ENCODE data around the gene NLRP12.
"Not testable (repeated sequence)": the region's sequence is repeated elsewhere in the genome, so short reads cannot be mapped to it uniquely, and the experiment has no call there.

Gene NLRP12, protein sequence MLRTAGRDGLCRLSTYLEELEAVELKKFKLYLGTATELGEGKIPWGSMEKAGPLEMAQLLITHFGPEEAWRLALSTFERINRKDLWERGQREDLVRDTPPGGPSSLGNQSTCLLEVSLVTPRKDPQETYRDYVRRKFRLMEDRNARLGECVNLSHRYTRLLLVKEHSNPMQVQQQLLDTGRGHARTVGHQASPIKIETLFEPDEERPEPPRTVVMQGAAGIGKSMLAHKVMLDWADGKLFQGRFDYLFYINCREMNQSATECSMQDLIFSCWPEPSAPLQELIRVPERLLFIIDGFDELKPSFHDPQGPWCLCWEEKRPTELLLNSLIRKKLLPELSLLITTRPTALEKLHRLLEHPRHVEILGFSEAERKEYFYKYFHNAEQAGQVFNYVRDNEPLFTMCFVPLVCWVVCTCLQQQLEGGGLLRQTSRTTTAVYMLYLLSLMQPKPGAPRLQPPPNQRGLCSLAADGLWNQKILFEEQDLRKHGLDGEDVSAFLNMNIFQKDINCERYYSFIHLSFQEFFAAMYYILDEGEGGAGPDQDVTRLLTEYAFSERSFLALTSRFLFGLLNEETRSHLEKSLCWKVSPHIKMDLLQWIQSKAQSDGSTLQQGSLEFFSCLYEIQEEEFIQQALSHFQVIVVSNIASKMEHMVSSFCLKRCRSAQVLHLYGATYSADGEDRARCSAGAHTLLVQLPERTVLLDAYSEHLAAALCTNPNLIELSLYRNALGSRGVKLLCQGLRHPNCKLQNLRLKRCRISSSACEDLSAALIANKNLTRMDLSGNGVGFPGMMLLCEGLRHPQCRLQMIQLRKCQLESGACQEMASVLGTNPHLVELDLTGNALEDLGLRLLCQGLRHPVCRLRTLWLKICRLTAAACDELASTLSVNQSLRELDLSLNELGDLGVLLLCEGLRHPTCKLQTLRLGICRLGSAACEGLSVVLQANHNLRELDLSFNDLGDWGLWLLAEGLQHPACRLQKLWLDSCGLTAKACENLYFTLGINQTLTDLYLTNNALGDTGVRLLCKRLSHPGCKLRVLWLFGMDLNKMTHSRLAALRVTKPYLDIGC

DNA sequence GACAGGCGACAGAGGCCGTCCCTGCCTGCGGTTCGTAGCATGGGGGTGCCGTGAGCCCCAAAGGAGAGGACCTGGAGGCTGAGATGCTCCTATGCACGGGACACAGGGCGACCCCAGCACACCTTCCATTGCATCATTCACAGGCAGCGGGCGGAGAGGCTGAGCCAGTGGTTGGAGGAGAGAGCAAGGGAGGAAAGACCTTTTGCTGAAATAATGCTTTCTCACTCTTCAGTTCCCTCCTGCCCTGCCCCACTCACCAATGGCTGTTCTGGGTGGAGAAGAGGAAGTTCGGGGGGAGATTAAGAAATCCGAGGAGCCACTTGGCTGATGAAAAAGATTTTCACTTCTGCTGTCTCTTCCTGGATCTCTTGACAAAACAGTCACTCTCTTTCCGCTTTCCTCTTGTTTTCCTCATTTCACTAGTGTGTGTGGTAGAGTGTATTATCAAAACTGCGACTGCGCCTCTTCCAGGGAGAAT is at the start of gene NLRP12:
TSS of gene NLRP12 (minus strand) at position 181 of the 478 bp plus-strand sequence. CDS start at position 41, 140 bp downstream.
- DNase-seq (ENCODE audit: low read depth in 1 of 2, low spot score in 1 of 2), result no peak

- no peak for DNase-seq (ENCODE audit: low read depth in 1 of 2, low spot score in 1 of 2)
Measured at GRCh38 chr19:53872762-53873161, 48.6 kb upstream of the NLRP12 start.

- DNase-seq (ENCODE audit: low read depth in 1 of 2, low spot score in 1 of 2), result no peak
Measured at GRCh38 chr19:53871454-53871853, 47.3 kb upstream of the NLRP12 start.

DNA sequence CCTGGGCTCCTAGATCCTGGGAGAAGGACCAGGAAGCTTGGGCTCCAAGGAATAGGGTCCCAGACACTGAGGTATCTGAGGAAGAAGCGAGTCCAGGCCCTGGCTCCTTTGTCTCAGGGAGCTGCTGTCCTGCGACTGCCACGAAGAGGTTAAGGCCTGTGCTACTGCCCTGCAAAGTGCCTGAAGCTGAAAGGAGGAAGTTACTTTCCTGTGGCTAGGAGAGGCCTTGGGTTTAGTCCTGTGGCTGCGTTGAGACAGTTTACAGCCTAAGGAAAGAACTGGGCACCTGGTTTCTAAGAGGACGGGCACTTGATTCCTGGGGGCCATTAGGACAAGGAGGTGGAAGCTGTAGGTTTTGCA is 46.4 kb upstream of the NLRP12 start:
- no peak for DNase-seq (ENCODE audit: low read depth in 1 of 2, low spot score in 1 of 2)

GRCh38 chr19:53869805-53870484 is 45.8 kb upstream of the NLRP12 start:
- DNase-seq (ENCODE audit: low read depth in 1 of 2, low spot score in 1 of 2), result not testable (repeated sequence)

DNA sequence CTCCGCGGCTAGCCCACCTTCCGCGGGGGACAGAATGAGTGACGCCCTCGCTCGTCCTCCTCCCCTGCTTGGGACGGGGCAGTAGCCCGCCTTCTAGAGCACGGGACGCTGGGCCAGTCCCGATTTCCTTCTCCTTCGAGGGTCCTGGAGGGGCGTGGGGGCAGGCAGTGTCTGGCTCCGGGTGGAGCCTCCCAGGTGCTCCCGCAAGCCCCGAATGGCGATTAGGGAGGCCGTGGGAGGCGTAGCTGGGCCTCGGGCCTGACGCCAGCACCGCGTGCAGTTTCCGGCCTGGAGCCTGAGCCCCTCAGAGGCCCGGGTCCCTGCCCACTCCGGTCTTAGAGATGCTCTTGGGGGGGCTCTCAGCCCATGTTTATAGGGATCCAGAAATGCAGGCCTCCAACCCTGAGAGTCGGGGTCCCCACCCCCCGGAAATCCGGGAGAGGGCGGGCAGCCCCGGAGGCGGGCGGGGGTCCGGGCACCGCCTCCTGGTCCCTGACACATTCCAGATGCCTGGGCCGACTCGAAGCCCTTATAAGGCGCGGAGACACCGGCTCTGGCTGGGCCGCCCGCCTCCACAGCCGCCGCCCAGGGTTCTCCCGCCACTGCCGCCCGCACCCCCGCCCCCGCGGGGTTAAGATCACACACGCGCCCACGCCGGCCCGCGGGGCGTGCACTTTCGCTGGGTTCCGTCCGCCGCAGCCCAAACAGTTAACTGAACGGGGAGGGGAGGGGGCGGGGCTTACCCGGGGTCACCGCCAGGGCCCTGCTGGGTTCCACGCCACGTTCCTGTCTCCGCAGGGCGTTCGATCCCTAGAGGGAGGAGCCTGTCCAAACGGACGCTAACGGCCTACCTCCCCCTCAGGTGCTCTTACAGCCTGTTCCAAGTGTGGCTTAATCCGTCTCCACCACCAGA is 45.0 kb upstream of the NLRP12 start:
- peak; percentile 58 to 77 for DNase-seq (ENCODE audit: low read depth in 1 of 2, low spot score in 1 of 2)

DNA sequence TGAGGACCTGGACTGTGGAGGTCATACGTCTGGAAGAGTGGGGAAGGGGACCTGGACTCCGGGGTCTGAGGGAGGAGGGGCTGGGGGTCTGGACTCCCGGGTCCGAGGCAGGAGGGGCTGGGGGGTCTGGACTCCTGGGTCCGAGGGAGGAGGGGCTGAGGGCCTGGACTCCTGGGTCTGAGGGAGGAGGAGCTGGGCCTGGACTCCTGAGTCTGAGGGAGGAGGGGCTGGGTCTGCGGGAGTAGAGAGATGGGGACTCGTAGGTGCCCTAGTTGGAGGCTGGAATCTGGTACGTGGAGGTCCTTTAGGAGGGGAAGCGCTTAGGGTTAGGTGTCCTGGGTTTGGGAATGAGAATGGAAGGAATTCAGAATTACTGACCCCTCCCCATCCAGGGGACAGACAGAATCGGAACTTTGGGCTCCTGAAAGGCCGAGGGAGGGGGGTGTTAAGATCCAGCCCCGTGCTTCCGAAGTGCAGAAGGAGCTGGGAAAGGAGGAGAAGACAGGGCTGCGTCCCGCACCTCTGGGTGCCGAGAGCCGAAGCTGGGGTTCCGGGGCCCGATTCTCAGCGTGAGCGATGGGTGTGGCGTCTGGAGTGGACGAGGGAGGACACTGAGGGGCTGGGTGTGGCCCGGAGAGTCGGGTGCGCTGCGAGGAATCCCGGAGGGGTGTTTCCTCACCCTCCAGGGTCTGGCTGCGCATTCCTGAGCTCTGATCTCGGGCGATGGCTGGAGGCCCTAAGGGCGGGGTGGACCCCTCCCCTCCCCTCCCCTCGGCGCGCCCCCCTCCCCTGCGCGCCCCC is 44.2 kb upstream of the NLRP12 start:
- DNase-seq (ENCODE audit: low read depth in 1 of 2, low spot score in 1 of 2), result peak in 1 of 2 donors; percentile 16

DNA sequence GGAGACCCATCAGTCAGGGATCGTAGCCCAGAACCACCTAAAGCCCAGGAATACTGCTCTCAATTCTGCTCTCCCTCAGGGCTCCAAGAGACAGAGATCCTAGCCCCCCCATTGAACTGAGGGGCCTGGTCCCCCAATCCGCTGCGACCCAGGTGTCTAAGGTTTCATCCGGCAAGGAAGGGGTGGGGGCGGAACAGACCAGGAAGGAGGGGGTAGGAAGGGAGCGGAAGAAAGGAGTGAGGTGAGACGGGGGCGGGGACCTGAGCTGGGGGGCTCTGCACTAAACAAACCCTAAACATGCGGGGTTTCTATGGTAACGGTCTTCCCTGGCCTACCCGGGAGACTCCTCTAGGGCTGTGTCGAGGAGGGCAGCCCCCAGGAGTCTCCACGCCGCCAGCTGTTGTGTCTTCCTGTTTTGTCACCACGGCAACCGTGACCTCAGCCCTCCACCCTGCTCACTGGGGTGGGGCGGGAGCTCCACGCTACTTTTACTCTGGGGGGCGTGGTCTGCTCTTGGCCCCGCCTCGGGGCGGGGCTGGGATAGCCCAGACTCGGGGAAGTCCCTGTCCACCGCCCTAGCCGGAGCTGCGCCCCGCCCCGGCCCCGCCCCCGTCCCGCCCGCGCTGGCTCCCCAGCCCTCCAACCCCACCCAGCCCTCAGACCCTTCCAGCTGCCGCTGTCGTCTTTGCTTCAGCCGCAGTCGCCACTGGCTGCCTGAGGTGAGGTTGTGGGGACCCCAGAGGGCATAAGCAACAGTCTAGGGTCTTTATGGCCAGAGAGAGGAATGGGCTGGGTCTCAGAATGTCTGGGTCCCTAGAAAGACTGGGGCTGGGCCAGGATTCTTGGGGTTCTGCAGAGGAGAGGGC is 43.3 kb upstream of the NLRP12 start, which contains the start of gene MYADM:
TSS of gene MYADM (plus strand) at position 659 of the 866 bp plus-strand sequence. CDS start 5,647 bp downstream, outside the sequence.
- DNase-seq (ENCODE audit: low read depth in 1 of 2, low spot score in 1 of 2), result peak; percentile 98 to 99

DNA sequence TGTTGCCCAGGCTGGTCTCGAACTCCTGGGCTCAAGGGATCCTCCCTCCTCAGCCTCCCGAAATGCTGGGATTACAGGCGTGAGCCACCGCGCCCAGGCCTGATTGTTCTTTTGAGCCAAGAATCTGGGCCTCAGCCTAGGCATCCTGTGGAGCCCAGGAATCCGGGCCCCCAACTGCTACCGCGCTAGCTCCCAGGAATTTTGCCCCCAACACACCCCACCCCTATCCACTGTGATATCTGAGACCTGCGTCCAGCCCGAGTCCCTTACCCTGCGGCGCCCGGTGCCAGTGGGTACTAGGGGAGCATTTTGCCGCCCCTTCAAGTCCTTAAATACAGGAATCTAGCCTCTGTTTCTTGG is 42.7 kb upstream of the NLRP12 start:
- DNase-seq (ENCODE audit: low read depth in 1 of 2, low spot score in 1 of 2), result no peak

- DNase-seq (ENCODE audit: low read depth in 1 of 2, low spot score in 1 of 2), result peak in 1 of 2 donors; percentile 41
Measured at GRCh38 chr19:53865918-53866864, 42.1 kb upstream of the NLRP12 start.

- no peak for DNase-seq (ENCODE audit: low read depth in 1 of 2, low spot score in 1 of 2)
Measured at GRCh38 chr19:53865523-53865917, 41.4 kb upstream of the NLRP12 start.

- DNase-seq (ENCODE audit: low read depth in 1 of 2, low spot score in 1 of 2), result no peak
Measured at GRCh38 chr19:53864308-53864836, 40.3 kb upstream of the NLRP12 start.

GRCh38 chr19:53853707-53854106 is 29.6 kb upstream of the NLRP12 start:
- DNase-seq (ENCODE audit: low read depth in 1 of 2, low spot score in 1 of 2), result no peak

- DNase-seq (ENCODE audit: low read depth in 1 of 2, low spot score in 1 of 2), result no peak
Measured at GRCh38 chr19:53849237-53849676, 25.1 kb upstream of the NLRP12 start.

DNA sequence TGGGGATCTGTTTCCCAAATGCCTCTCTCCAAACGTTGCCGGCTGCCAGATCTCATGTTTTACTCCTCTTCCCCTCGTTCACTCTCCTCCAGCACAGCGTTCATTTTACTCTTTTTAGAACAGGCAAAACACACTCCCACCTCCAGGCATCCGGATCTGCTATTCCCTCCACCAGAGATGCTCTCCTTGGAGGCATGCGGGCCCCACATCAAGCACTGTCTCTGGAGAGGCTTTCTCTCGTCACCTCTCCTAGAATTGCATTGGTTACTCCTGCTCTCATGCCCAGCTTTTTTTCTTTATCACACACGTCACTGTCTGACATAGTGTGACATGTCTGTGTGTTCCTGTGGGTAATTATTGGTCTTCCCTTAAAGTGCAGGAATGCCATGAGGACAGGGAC is 23.4 kb upstream of the NLRP12 start:
- no peak for DNase-seq (ENCODE audit: low read depth in 1 of 2, low spot score in 1 of 2)

- no peak for DNase-seq (ENCODE audit: low read depth in 1 of 2, low spot score in 1 of 2)
Measured at GRCh38 chr19:53844849-53845246, 20.7 kb upstream of the NLRP12 start.

DNA sequence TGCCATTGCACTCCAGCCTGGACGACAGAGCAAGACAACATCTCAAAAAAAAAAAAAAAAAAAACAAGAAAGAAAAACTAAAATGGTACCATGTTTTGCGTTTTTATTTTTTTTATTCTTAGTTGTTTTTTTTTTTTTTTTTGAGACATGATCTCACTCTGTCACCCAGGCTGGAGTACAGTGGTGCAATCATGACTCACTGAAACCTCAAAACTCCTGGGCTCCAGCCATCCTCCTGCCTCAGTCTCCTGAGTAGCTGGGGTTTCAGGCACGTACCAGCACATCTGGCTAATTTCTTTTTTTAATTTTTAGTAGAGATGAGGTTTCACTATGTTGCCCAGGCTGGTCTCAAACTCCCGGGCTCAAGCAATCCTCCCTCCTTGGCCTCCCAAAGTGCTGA is 16.8 kb upstream of the NLRP12 start:
- not testable (repeated sequence) for DNase-seq (ENCODE audit: low read depth in 1 of 2, low spot score in 1 of 2)
